Natural killer cell treated with Interleukin-12 subunit alpha and Interleukin-12 subunit beta and Interleukin-15 and Interleukin-18, amount 100 ng/mL, for 72 hours (primary cell): ENCODE measurements around the gene ERFE. TPM values are rescaled to one million over a fixed set of nuclear protein-coding genes. Genes with fewer than 3 reads are reported as not detected.

Experiments used
- ATAC-seq, 2 donors: fragments of 150-1000 bp; cut with Tn5 transposase in 1 of 2; sonication (Bioruptor Pico), chemical (Tn5 transposase) in 1 of 2; 2 replicates each; pipeline ENCODE4 v1.10.0; 2021
- DNase-seq: peaks from one replicate; pipeline ENCODE4 v3.0.0; 2022; ENCODE audit warnings: low spot score
- H3K27ac Mint-ChIP-seq, 2 donors: 1 replicate in 1 of 2; 2 replicates in 1 of 2; pipeline ENCODE4 v1.8.0; 2022; ENCODE audit warnings: mixed read lengths in 2 of 2, mild to moderate bottlenecking in 1 of 2, moderate library complexity in 1 of 2
- H3K27me3 Mint-ChIP-seq, 2 donors: 1 replicate in 1 of 2; 2 replicates in 1 of 2; pipeline ENCODE4 v1.8.0; 2022; ENCODE audit warnings: mixed read lengths in 2 of 2
- H3K36me3 Mint-ChIP-seq: one replicate; pipeline ENCODE4 v1.8.0; 2022; ENCODE audit warnings: mixed read lengths
- H3K4me1 Mint-ChIP-seq, 2 donors: 1 replicate in 1 of 2; 2 replicates in 1 of 2; pipeline ENCODE4 v1.8.0; 2022; ENCODE audit warnings: low read depth in 2 of 2, mixed read lengths in 2 of 2, mild to moderate bottlenecking in 1 of 2
- H3K4me3 Mint-ChIP-seq: one replicate; pipeline ENCODE4 v1.8.0; 2022; ENCODE audit warnings: mixed read lengths
- H3K9me3 Mint-ChIP-seq: 2 replicates; pipeline ENCODE4 v1.8.0; 2022; ENCODE audit warnings: mixed read lengths
- total RNA-seq, 2 donors: library from RNA; stranded (reverse); gene quantifications; one replicate each; pipeline ENCODE4 v1.2.3, GENCODE V29; 2022

ERFE gene
- total RNA-seq, 2 donors from 2014 or later: 0.20 to 3.8 TPM

DNA sequence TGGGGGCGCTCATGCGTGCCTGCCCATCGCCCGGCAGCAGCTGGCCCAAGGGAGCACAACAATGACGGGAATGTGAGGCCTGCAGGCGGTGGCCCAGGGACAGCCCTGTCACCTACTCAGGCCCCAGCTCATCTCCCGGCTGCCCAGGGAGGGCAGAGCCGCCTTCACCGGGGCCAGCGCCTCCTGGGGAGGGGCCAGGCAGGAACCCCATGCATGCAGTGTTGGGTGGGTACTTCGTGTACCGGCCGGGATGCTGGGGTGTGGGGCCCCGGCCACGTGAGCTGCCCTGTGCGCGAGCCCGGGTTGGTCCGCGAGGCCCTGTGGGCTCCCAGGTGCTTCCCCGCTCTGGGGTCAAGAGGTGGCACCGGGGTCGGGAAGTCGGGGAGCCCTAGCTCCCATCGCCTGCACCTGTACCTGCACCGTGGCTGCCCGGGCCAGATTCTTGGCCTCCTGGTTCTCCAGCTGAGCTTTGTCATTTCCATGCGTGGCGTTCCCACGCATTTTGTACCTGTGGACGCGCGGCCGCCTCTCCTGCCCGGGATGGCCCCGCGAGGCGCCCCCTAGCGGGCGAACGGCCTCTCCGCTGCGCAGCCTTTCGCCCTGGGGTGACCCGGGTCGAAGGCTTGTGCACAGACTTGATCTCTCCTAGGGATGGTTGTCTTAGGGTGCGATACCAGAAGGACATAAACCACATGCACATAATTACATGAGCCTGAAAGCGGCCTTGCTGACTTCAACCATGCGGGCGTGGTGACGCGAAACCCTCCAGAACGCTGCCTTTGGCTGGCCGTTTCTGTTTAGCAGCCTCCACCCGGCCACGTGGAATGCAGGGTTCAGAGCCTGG, 19.4 kb upstream of the ERFE start:
- DNase-seq (no peak), ATAC-seq (no peak)
- no peaks in the 10 kb centered on the region for H3K27me3 Mint-ChIP-seq
- H3K4me3 Mint-ChIP-seq: no peak overlapping the region
- no peaks in the 10 kb centered on the region for H3K36me3 Mint-ChIP-seq
- H3K9me3 Mint-ChIP-seq: no peaks in the 10 kb centered on the region
- H3K4me1 Mint-ChIP-seq: peaks cover 0 to 17% of the 10 kb centered on the region in 2 donors
- H3K27ac Mint-ChIP-seq: no peak overlapping the region

DNA sequence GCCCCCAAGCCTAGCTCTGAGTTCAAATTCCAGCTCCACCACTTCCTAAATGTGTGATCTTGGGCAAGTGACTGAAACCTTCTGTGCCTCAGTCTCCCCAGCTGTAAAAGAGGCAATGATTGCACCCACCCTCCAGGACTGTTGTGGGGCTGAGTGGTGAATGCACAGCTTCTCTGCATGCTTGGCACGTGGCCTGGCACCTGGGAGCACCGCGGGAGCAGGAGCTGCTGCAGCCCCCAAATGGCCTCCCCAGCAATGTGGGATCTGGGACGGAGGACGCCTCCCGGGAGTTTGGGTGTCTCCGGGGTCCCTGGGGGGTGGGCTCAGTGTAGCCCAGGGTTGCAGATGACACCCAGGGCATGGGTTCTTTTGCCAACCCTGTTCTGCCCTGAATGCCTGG, 18.7 kb upstream of the ERFE start:
- no peak for DNase-seq
- Mint-ChIP-seq H3K27me3 (no peaks in the 10 kb centered on the region), H3K4me3 (no peak overlapping the region), H3K27ac (no peak overlapping the region), H3K4me1 (peaks cover 0 to 17% of the 10 kb centered on the region in 2 donors), H3K9me3 (no peaks in the 10 kb centered on the region), H3K36me3 (no peaks in the 10 kb centered on the region)
- no peak for ATAC-seq

- H3K27ac Mint-ChIP-seq: no peak overlapping the region
- H3K4me1 Mint-ChIP-seq: peaks cover 0 to 17% of the 10 kb centered on the region in 2 donors
- H3K36me3 Mint-ChIP-seq: no peaks in the 10 kb centered on the region
- ATAC-seq: no peak
- no peaks in the 10 kb centered on the region for H3K9me3 Mint-ChIP-seq
- DNase-seq: no peak
- no peaks in the 10 kb centered on the region for H3K27me3 Mint-ChIP-seq
- no peak overlapping the region for H3K4me3 Mint-ChIP-seq
Measured at GRCh38 chr2:238140721-238141540, 17.8 kb upstream of the ERFE start.

GRCh38 chr2:238141541-238142318, 17.0 kb upstream of the ERFE start:
- no peaks in the 10 kb centered on the region for H3K36me3 Mint-ChIP-seq
- no peaks in the 10 kb centered on the region for H3K9me3 Mint-ChIP-seq
- DNase-seq: no peak
- ATAC-seq: no peak
- H3K4me1 Mint-ChIP-seq: peaks cover 0 to 17% of the 10 kb centered on the region in 2 donors
- no peaks in the 10 kb centered on the region for H3K27me3 Mint-ChIP-seq
- no peak overlapping the region for H3K4me3 Mint-ChIP-seq
- no peak overlapping the region for H3K27ac Mint-ChIP-seq

DNA sequence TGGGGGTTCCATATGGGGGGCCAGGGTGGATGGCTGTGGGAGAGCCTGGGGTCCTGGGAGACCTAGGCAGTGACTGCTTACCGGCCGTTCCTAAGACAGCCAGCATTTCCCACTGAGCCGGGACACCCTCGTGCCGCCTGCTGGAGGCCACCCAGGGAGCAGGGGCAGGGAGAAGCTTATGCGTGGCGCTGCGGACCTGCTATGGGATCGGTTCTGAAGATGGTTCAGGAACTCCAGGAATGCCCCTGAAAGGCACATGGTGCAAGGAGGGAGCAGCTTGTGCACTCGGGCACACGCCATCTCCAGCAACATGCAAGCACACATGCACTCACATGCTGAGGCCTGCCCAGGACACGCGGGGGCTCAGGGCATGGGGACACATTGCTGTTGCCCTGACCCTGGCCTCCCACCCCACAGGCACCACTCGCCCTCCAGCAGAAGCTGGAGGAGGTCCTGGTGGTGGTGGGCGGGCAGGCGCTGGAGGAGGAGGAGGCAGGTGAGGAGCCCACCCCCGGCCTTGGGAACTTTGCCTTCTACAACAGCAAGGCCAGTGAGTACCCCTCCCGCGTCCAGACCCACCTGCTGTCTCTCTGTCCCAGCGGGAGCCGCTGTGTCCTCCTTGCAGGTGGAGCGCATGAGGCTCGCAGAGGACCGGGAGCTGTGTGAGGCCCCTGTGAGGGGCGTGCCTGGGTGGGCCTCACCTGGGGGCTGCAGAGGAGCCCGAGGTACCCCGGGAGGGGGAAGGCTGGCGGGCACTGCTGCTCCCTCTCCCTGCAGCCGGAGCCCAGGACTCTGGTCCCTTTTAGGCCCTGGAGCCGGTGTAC, 16.2 kb upstream of the ERFE start:
- Mint-ChIP-seq H3K27me3 (no peaks in the 10 kb centered on the region), H3K4me1 (peaks cover 0 to 17% of the 10 kb centered on the region in 2 donors), H3K4me3 (no peak overlapping the region), H3K27ac (no peak overlapping the region), H3K9me3 (no peaks in the 10 kb centered on the region), H3K36me3 (no peaks in the 10 kb centered on the region)
- ATAC-seq: no peak
- no peak for DNase-seq

DNA sequence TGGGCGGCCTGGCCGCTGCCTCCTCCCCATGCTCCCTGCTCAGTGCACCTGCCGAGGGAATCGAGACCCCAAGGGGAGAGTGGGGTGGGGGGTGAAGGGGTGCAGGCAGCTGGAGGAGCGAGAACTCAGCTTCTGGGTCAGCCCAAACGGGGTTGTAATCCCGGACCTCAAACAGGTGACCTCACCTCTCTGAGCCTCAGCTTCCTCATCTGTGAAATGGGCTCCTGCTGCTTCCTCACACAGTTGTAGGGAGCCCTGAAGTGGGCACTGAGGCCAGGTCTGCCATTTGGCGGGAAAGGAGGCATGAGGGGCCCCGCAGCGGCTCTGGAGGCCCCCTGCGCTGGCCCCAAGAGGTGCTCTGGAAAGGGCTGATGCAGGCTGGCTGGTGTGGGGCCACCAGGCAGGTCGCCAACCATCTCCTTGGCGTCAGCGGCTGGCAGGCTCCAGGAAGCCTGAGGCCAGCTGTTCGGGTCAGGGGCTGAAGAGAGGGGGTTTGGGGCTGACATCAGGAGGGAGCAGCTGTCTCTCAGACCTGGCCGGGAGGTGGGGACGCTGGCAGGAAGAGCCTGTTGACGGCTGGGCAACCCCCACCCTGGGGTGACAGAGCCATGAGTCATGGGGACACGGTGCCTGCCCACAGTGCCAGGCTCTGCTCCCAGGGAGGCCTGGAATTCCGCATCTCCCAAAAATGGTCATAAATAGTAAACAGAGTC, 15.4 kb upstream of the ERFE start:
- no peak for ATAC-seq
- Mint-ChIP-seq H3K4me3 (no peak overlapping the region), H3K9me3 (no peaks in the 10 kb centered on the region), H3K27ac (no peak overlapping the region), H3K4me1 (peaks cover 0 to 17% of the 10 kb centered on the region in 2 donors), H3K27me3 (no peaks in the 10 kb centered on the region), H3K36me3 (no peaks in the 10 kb centered on the region)
- no peak for DNase-seq

DNA sequence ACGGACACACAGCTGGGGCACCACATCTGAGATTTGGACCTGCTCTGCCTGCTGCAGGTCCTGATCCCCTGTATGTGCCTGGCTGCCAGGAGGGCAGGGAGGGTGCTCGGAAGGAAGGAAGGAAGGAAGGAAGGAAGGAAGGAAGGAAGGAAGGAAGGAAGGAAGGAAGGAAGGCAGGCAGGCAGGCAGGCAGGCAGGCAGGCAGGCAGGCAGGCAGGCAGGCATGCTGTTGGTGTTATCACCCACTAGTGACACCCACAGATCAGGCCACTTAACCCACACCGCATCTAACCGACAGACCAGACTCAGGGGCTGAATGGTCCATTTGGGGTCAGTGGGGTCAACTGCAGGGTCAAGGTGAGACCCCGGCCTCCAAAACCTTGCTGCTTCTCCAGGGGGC, 14.5 kb upstream of the ERFE start:
- H3K27me3 Mint-ChIP-seq: no peaks in the 10 kb centered on the region
- no peak overlapping the region for H3K4me3 Mint-ChIP-seq
- H3K36me3 Mint-ChIP-seq: no peaks in the 10 kb centered on the region
- H3K9me3 Mint-ChIP-seq: no peaks in the 10 kb centered on the region
- ATAC-seq (no peak), DNase-seq (no peak)
- H3K4me1 Mint-ChIP-seq: peaks cover 0 to 17% of the 10 kb centered on the region in 2 donors
- no peak overlapping the region for H3K27ac Mint-ChIP-seq

- H3K36me3 Mint-ChIP-seq: no peaks in the 10 kb centered on the region
- H3K4me1 Mint-ChIP-seq: peaks cover 0 to 15% of the 10 kb centered on the region in 2 donors
- no peak overlapping the region for H3K27ac Mint-ChIP-seq
- ATAC-seq (no peak), DNase-seq (no peak)
- H3K9me3 Mint-ChIP-seq: no peaks in the 10 kb centered on the region
- no peaks in the 10 kb centered on the region for H3K27me3 Mint-ChIP-seq
- H3K4me3 Mint-ChIP-seq: no peak overlapping the region
Measured at GRCh38 chr2:238145046-238145445, 13.7 kb upstream of the ERFE start.

GRCh38 chr2:238145851-238146250, 12.9 kb upstream of the ERFE start:
- Mint-ChIP-seq H3K36me3 (no peaks in the 10 kb centered on the region), H3K27ac (no peak overlapping the region), H3K27me3 (no peaks in the 10 kb centered on the region), H3K4me3 (no peak overlapping the region), H3K4me1 (peaks cover 0 to 15% of the 10 kb centered on the region in 2 donors), H3K9me3 (no peaks in the 10 kb centered on the region)
- DNase-seq (no peak), ATAC-seq (no peak)

GRCh38 chr2:238146884-238147544, 11.8 kb upstream of the ERFE start:
- Mint-ChIP-seq H3K36me3 (no peaks in the 10 kb centered on the region), H3K4me3 (no peak overlapping the region), H3K4me1 (peaks cover 0 to 7% of the 10 kb centered on the region in 2 donors), H3K27ac (no peak overlapping the region), H3K9me3 (no peaks in the 10 kb centered on the region), H3K27me3 (no peaks in the 10 kb centered on the region)
- no peak for ATAC-seq
- DNase-seq: no peak

DNA sequence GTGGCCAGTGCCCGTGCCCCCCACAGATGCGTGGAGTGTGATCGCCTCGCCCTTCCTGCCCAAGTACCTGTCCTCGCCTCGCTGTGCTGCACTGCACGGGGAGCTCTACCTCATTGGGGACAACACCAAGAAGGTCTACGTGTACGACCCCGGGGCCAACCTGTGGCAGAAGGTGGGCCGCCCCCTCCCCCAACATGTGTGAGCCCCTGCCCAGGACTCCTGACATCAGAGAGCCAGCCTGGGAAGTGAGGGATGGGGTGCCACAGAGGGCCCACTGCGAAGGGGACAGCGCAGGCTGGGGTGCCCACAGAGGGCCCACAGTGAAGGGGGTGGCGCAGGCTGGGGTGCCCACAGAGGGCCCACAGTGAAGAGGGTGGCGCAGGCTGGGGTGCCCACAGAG, 9.8 kb upstream of the ERFE start:
- DNase-seq: no peak
- Mint-ChIP-seq H3K4me1 (peaks cover 0 to 2% of the 10 kb centered on the region in 2 donors), H3K9me3 (no peaks in the 10 kb centered on the region), H3K27me3 (no peaks in the 10 kb centered on the region), H3K36me3 (no peaks in the 10 kb centered on the region), H3K27ac (no peak overlapping the region), H3K4me3 (no peak overlapping the region)
- ATAC-seq: no peak

- H3K4me1 Mint-ChIP-seq: no peaks in the 10 kb centered on the region
- no peak overlapping the region for H3K27ac Mint-ChIP-seq
- no peaks in the 10 kb centered on the region for H3K9me3 Mint-ChIP-seq
- no peak for ATAC-seq
- H3K4me3 Mint-ChIP-seq: no peak overlapping the region
- no peaks in the 10 kb centered on the region for H3K36me3 Mint-ChIP-seq
- no peak for DNase-seq
- no peaks in the 10 kb centered on the region for H3K27me3 Mint-ChIP-seq
Measured at GRCh38 chr2:238149841-238150572, 8.8 kb upstream of the ERFE start.
